Adrenal gland (tissue), 12 donors: Measurements from ENCODE around the gene HYAL1. TPM values are rescaled to one million over a fixed set of nuclear protein-coding genes. Genes with fewer than 3 reads are reported as not detected.

Experiments
- DNase-seq, 7 donors: peaks; one replicate each; pipeline ENCODE4 v3.0.0-alpha.2; 2019 to 2020
- H3K27ac ChIP-seq, 5 donors: fragments of 200-600 bp; sonication (generic) in 4 of 5; 1 replicate in 3 of 5; 2 replicates in 2 of 5; pipeline versions ENCODE4 v1.5.1 to v1.8.0; 2016 to 2020; ENCODE audit warnings: mild to moderate bottlenecking in 1 of 5
- H3K27me3 ChIP-seq: fragments of 200-600 bp; 2 replicates; pipeline ENCODE4 v1.8.0; 2021
- H3K36me3 ChIP-seq, 2 donors: fragments of 200-600 bp; replicated peaks in 1 of 2; 1 replicate in 1 of 2; 2 replicates in 1 of 2; pipeline versions ENCODE4 v1.5.1 to v1.8.0; 2018 to 2022
- H3K4me1 ChIP-seq, 2 donors: fragments of 200-600 bp; replicated peaks in 1 of 2; 1 replicate in 1 of 2; 2 replicates in 1 of 2; pipeline versions ENCODE4 v1.5.1 to v1.8.0; 2018 to 2021
- H3K4me3 ChIP-seq, 4 donors: fragments of 200-600 bp; sonication (generic) in 3 of 4; one replicate each; pipeline ENCODE4 v1.5.1; 2016 to 2018
- H3K9me3 ChIP-seq, 3 donors: fragments of 200-600 bp; sonication (generic) in 1 of 3; replicated peaks in 1 of 3; 1 replicate in 2 of 3; 2 replicates in 1 of 3; pipeline versions ENCODE4 v1.5.1 to v1.8.0; 2016 to 2021
- POLR2A ChIP-seq, 2 donors: fragments of 450-650 bp; IDR thresholded peaks; one replicate each; pipeline ENCODE4 v1.6.1; 2017; ENCODE audit warnings: antibody characterized with exemption in 2 of 2, mild to moderate bottlenecking in 2 of 2, moderate library complexity in 1 of 2
- WGBS, 4 donors: extraction: QIAGEN DNeasy Blood & Tissue Kit in 2 of 4; methylation state at CpG; one replicate each; pipeline versions ENCODE4 v1.1.5 to v1.1.7; 2013 to 2017; 5-methylcytosine and 5-hydroxymethylcytosine counted together
- intact Hi-C, 2 donors: fragments of 100-400 bp; cut with DNase I; formaldehyde crosslinking; loops; one replicate each; pipeline versions ENCODE4 v1.14.1 to v1.15.0; 2022 to 2023
- polyA plus RNA-seq, 3 donors: library from polyadenylated mRNA; stranded (reverse); fragments of 200-250 nt in 2 of 3; fragments of 350-450 nt in 1 of 3; fragmentation: Illumina TruSeq in 1 of 3; extraction: RNeasy Lipid Tissue Mini Kit (QIAGEN cat#74804) in 1 of 3; gene quantifications; one replicate each; pipeline ENCODE4 v1.2.3, GENCODE V29; 2013 to 2014
- total RNA-seq, 9 donors: library from RNA; depleted of rRNA in 4 of 9; stranded (reverse); fragments of >200 nt in 4 of 9; fragments of 120-200 nt in 1 of 9; fragmentation: NEBNext Ultra II Directional in 1 of 9; extraction: Animal tissue kit (Norgen Biotek cat#: 25700) in 1 of 9; gene quantifications; one replicate each; pipeline versions ENCODE4 v1.1.0 to v1.2.4, GENCODE V29; 2013 to 2023
- TF ChIP-seq, protein P1 (sequence below), 6 experiments: fragments of 450-650 bp in 4 of 6; fragments of 200-600 bp in 2 of 6; sonication (generic) in 1 of 6; IDR thresholded peaks; 1 replicate in 5 of 6; 2 replicates in 1 of 6; pipeline versions ENCODE4 v1.5.1 to v1.8.0; 2016 to 2021; ENCODE audit warnings: antibody characterized with exemption in 6 of 6, mild to moderate bottlenecking in 2 of 6, moderate library complexity in 1 of 6
- donor health status: healthy with polysubstance abuse.
- donor health status: Bipolar disorder and iron deficiency.
- donor health status: DM: yes; HTN: yes; CAD: no.
- donor health status: DM: no; HTN: no; CAD: no.
- donor health status: DM: no; HTN: no; CAD: no.
- donor health status: DM: yes; HTN: yes; CAD: no.

The HYAL1 gene
- total and polyA plus RNA-seq, 12 donors: 3.2 to 50.5 (median 28.2) TPM

DNA sequence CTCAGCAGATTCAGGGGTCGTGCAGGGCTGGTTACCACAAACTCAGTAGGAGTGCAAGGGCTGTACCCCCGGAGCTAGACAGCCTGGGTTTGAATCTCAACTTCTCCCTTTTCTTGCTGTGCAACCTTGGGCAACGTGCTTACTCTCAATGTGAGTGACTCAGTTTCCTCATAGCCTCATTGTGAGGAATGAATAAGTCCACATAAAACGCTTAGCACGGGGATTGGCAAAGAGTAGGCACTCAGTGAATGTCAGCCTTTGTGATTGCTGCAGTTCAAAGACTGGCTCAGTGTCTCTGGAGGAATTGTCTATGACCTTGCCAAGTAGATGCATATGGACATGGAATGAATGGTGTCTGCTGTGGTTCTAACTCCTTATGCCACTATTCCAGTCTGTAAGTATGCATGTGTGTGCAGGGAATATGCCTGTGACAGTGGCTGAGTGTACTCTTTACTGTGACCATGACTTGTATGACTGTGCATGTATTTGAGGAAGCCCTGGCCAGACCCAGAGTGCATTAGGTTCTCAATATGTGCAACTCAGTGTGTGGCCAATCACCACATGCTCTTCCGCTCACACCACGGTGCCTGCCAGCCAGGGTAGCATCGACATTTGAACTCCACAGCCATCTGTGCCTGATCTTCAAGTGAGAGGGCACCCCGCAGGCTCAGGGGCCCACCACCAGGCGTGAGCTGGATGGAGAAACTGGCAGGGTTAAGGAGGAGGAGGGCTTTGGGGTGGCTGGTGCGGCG, 3.3 kb downstream of the HYAL1 start:
- no peaks in the 10 kb centered on the region for H3K9me3 ChIP-seq
- peak overlapping the region; percentile 75 to 95 (median 93) for H3K27ac ChIP-seq
- no peak for TF ChIP-seq POLR2A (IDR thresholded peaks at IDR 0.05)
- TF ChIP-seq, protein P1, sequence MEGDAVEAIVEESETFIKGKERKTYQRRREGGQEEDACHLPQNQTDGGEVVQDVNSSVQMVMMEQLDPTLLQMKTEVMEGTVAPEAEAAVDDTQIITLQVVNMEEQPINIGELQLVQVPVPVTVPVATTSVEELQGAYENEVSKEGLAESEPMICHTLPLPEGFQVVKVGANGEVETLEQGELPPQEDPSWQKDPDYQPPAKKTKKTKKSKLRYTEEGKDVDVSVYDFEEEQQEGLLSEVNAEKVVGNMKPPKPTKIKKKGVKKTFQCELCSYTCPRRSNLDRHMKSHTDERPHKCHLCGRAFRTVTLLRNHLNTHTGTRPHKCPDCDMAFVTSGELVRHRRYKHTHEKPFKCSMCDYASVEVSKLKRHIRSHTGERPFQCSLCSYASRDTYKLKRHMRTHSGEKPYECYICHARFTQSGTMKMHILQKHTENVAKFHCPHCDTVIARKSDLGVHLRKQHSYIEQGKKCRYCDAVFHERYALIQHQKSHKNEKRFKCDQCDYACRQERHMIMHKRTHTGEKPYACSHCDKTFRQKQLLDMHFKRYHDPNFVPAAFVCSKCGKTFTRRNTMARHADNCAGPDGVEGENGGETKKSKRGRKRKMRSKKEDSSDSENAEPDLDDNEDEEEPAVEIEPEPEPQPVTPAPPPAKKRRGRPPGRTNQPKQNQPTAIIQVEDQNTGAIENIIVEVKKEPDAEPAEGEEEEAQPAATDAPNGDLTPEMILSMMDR (IDR thresholded peaks at IDR 0.05): no peak
- peak in 4 of 7 donors; percentile 36 to 69 (median 62) for DNase-seq
- no peaks in the 10 kb centered on the region for H3K36me3 ChIP-seq
- intact Hi-C loops: no loop called here
- H3K27me3 ChIP-seq: no peaks in the 10 kb centered on the region
- peak overlapping the region in 2 of 4 donors; percentile 26 to 52 for H3K4me3 ChIP-seq
- H3K4me1 ChIP-seq: peaks cover 26 to 48% of the 10 kb centered on the region in 2 donors
- WGBS, 4 donors: 43 to 54% (median 44%) methylated on average over 11 to 12 of the region's 12 CpGs

DNA sequence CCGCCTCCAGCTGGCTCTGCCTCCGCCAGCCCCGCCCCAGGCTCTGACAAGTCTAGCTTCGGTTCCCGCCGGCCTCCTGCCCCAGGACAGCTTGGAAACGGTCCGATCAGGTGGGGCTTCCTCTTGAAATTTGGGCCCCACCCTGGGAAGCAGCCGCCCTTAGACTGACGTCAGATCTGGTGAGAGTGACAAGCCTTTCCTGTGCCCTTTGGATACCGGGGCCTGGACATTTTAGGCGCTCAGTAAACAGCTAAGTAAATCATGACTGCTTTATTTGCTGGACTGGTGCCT, 3.8 kb downstream of the HYAL1 start:
- TF ChIP-seq, protein P1 (IDR thresholded peaks at IDR 0.05): no peak
- no peak for TF ChIP-seq POLR2A (IDR thresholded peaks at IDR 0.05)
- no peaks in the 10 kb centered on the region for H3K27me3 ChIP-seq
- peaks cover 26 to 48% of the 10 kb centered on the region in 2 donors for H3K4me1 ChIP-seq
- H3K36me3 ChIP-seq: no peaks in the 10 kb centered on the region
- no peaks in the 10 kb centered on the region for H3K9me3 ChIP-seq
- peak overlapping the region; percentile 75 to 95 (median 93) for H3K27ac ChIP-seq
- DNase-seq: no peak
- peak overlapping the region in 2 of 4 donors; percentile 26 to 52 for H3K4me3 ChIP-seq
- intact Hi-C loops: no loop called here
- WGBS, 4 donors: 0 to 1% (median 1%) methylated on average over 6 to 12 of the region's 12 CpGs

DNA sequence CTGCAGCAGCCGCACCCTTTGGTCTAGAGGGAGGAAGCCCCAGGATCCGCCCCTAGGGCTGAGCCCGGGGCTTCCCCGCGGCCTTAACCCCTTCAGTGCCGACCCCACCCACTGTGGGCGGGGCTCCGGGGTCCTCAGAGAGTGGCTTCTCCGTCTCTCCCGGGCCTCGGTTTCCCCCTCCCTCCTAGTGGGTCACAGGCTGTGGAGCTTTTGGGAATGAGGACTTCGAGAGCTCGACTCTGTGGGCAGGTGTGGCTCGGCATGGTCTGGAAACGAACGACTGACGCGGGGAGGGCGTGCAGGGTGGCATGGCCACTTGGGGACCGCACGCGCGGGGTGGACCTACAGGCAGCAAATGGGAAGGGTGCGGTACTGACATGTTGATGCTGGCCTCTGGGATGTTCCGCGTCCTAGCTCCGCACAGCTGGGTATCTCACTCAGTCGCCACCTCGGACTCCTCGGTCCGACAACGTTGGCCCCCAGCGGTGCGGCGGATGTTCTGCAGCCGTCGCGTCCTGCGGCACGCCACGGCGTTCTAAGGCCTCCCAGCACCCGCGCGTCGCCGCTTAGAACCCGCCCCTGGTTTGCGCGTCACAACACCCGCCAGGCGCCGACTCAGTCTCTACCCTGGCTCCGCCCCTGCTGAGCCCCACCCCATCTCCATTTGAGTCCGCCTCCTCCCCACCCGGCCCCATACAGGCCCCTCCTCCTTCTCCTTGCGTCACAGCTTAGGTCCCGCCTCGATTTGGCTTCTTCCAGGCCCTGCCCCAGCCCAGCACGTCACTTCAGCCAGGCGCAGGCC, 4.3 kb downstream of the HYAL1 start, which contains the start of the genes HYAL3 and NAA80:
TSS of gene HYAL3 (minus strand) at position 570 of the 802 bp plus-strand sequence. CDS start 3,803 bp downstream, outside the sequence.
TSS of gene NAA80 (minus strand) at position 570 of the 802 bp plus-strand sequence. CDS start 1,942 bp downstream, outside the sequence.
- Histone ChIP-seq H3K9me3 (no peaks in the 10 kb centered on the region), H3K27me3 (no peaks in the 10 kb centered on the region), H3K27ac (peak within 1 kb of the TSS; percentile 75 to 95 (median 93)), H3K36me3 (no peaks in the 10 kb centered on the region), H3K4me1 (peaks cover 26 to 48% of the 10 kb centered on the region in 2 donors), H3K4me3 (peak within 1 kb of the TSS in 3 of 4 donors; percentile 22 to 59 (median 37))
- TF ChIP-seq, protein P1 (IDR thresholded peaks at IDR 0.05): peak; percentile 16 to 69 (median 48)
- peak; percentile 89 to 97 for TF ChIP-seq POLR2A (IDR thresholded peaks at IDR 0.05)
- intact Hi-C loops: no loop called here
- 0 to 1% (median 1%) methylated on average over 17 to 61 of the region's 61 CpGs for WGBS, 4 donors
- DNase-seq: peak; percentile 99 to 100 (median 100)
